ENCODE results near the gene PLXNA4.

The PLXNA4 gene

GRCh38 chr7:132435016-132435990 is 141.0 kb downstream of the PLXNA4 start:
- DNase-seq (ENCODE audit: low read depth), result no peak

GRCh38 chr7:132434041-132434440 is 142.2 kb downstream of the PLXNA4 start:
- DNase-seq (ENCODE audit: low read depth), result no peak

- no peak for DNase-seq (ENCODE audit: low read depth)
Observed at GRCh38 chr7:132433301-132433700, 143.0 kb downstream of the PLXNA4 start.

- DNase-seq (ENCODE audit: low read depth), result peak; percentile 19
Observed at GRCh38 chr7:132430861-132431822, 145.1 kb downstream of the PLXNA4 start.

- DNase-seq (ENCODE audit: low read depth), result no peak
Observed at GRCh38 chr7:132430041-132430855, 146.0 kb downstream of the PLXNA4 start.

GRCh38 chr7:132429181-132429580 is 147.1 kb downstream of the PLXNA4 start:
- no peak for DNase-seq (ENCODE audit: low read depth)

- no peak for DNase-seq (ENCODE audit: low read depth)
Observed at GRCh38 chr7:132428247-132428919, 147.9 kb downstream of the PLXNA4 start.

- DNase-seq (ENCODE audit: low read depth), result no peak
Observed at GRCh38 chr7:132425942-132426341, 150.3 kb downstream of the PLXNA4 start.

- DNase-seq (ENCODE audit: low read depth), result no peak
Observed at GRCh38 chr7:132424821-132425724, 151.2 kb downstream of the PLXNA4 start.

- DNase-seq (ENCODE audit: low read depth), result no peak
Observed at GRCh38 chr7:132424277-132424676, 152.0 kb downstream of the PLXNA4 start.

GRCh38 chr7:132423594-132424200 is 152.6 kb downstream of the PLXNA4 start:
- no peak for DNase-seq (ENCODE audit: low read depth)

GRCh38 chr7:132422502-132423111 is 153.7 kb downstream of the PLXNA4 start:
- no peak for DNase-seq (ENCODE audit: low read depth)

- DNase-seq (ENCODE audit: low read depth), result no peak
Observed at GRCh38 chr7:132420527-132420926, 155.7 kb downstream of the PLXNA4 start.

- DNase-seq (ENCODE audit: low read depth), result no peak
Observed at GRCh38 chr7:132419542-132419941, 156.7 kb downstream of the PLXNA4 start.

- DNase-seq (ENCODE audit: low read depth), result no peak
Observed at GRCh38 chr7:132418840-132419239, 157.4 kb downstream of the PLXNA4 start.

GRCh38 chr7:132417103-132417906 is 159.0 kb downstream of the PLXNA4 start:
- no peak for DNase-seq (ENCODE audit: low read depth)

GRCh38 chr7:132416395-132416794 is 159.9 kb downstream of the PLXNA4 start:
- DNase-seq (ENCODE audit: low read depth), result no peak

GRCh38 chr7:132415259-132415658 is 161.0 kb downstream of the PLXNA4 start:
- no peak for DNase-seq (ENCODE audit: low read depth)
